Islet of Langerhans (tissue), 1 donor: Measurements from ENCODE around the gene ALPK1.
"Not testable (repeated sequence)": the region's sequence is repeated elsewhere in the genome, so short reads cannot be mapped to it uniquely, and the experiment has no call there.

Experiments used
- FAIRE-seq: peaks from one replicate; lab custom pipeline; 2011; peaks lifted over from hg19 to GRCh38; lab: Jason Lieb, UNC

ALPK1 gene

DNA sequence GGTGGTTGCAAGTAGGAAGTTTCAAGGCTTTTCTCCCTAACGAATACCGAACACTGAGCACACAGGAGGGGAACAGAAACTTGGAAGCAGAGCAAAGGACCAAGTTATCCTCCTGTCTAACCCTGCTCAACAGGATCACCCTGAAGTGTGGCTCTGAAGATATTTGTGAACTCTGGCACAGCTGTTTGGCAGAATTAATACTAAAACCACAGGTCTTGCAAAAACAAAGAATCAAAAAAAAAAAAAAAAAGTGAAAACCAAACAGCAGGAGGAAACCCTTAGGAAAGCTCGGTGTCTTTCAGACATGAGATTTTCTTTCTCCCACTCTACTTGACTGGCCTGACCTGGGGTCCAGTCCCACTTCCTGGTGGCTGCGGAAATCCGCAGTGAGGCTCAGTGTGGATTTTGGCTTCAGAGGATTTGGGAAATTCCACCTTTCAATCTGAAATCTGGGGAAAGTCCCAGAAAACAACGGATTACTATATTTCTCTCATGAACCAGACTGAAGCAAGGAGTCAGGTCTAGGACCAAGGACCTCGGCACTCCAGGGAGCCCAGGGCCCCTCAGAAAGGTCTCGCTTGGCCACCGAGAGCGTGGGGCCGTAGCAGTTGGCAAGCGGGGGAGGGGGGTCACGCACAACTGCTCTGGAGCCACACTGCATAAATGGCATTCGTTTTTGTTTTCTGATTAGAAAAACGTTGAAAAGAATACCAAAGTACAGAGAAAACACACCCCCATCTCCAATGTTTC is 12.3 kb upstream of the ALPK1 start:
- FAIRE-seq, result no peak

DNA sequence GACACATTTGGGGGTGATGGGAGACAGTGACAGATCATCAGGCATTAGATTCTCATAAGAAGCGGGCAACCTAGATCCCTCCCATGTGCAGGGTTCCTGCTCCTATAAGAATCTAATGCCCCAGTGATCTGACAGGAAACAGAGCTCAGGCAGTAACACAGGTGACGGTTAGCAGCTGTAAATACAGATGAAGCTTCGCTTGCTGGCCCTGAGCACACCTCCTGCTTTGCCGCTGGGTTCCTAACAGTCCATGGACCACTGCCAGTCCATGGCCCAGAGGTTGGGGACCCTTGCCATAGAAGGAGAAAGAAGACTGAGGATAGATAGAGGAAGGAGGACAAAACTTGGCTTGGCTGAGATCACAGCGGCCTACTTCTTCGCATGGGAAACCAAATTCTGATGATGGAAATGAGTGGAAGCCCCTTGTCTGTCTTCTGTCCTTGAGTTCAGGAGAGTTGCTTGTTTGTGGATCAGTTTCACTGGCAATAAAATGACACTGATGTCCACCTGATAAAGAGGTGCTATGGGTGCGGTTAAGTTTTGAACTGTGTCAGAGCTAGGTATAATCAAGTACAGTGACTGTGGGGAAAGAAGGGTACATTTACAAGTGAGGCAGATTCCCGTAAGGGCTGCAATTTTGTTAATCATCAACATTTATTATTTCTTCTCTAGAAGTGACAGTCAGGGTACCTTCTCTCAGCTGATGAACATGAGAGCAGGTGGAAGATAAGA is 9.7 kb upstream of the ALPK1 start:
- no peak for FAIRE-seq

DNA sequence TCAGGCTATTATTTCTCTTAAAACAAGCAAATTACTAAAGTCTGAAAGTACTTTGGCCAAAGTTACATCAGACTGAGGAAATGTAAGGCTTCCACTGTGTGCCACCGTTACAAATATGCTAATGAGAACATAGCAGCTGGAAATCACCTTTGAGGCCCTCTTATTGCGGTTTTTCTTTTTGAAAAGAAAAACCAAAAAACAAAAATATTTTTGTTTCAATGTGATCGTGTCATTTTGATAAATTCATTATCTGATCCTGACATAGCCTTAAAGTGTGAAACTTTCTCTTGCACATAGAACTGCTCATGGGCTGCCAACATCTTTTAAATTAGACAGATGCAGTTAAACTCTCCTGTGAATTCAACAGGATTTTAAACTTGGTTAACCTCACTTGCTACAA is 8.7 kb upstream of the ALPK1 start:
- FAIRE-seq, result no peak

DNA sequence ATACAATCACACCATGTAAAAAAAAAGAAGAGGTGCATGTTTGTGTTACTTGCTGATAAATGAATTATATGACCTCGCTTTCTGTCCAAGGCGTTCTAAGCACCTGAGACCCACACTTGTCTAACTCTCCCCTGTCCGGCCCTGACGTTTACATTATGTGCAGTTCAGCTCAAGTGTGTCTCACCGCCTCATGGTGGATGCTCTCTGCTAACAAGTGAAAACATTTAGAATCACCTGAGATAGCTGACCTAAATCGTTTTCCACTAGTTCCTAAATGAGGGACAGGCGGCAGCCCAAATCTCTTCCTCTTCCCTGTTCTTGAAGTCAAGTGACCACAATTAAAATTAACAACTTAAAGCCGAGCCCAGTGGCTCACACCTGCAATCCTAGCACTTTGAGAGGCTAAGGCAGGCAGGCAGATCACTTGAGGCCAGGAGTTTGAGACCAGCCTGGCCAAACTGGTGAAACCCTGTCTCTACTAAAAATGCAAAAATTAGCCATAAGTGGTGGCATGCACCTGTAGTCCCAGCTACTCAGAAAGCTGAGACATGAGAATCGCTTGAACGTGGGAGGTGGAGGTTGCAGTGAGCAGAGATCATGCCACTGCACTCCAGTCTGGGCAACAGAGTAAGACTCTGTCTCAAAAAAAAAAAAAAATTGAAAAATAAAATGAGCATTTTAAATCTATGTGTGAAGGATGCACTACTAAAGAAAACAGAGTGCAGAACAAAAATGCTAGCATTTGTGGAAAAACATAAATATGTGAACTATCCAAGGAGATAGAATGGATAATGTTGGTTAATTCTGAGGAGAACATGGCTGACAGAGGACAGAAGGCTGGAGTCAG is 7.5 kb upstream of the ALPK1 start:
- FAIRE-seq, result no peak

DNA sequence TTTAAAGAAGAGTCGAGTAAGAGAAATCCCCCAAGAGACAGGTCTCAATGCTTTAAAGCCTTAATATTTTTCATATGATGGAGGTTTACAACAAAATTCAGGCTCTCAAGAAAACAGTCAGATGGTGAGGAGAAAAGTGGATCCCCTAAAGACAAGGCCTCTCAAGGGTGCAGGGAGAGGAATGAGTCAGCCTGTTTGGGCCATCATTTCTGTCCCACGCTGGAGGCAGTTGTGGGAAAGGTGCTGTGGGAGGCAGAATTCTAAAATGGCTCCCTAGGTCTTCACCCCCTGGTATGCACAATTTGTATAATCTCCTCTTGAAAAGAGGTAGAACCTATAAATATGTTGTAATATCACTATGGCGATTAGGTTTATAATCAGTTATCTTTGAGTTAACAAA is 6.8 kb upstream of the ALPK1 start:
- no peak for FAIRE-seq

DNA sequence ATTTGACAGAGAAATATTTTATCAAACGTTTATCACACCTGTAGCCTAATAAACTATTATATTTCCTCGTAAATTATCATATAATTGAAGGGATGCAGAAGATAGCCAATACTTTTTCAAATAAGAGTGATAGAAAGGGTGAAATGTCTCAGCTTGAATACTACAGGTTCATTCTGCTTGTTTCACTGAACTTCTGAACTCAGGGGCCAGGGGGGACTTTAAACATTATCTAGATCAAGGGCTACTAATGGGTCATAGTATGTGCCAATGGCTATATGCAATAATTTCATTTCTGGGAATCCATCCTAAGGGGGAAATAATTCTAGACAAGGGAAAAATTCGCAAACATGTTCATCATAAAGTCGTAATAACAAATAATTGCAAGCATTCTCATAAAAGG is 2.6 kb downstream of the ALPK1 start:
- no peak for FAIRE-seq

DNA sequence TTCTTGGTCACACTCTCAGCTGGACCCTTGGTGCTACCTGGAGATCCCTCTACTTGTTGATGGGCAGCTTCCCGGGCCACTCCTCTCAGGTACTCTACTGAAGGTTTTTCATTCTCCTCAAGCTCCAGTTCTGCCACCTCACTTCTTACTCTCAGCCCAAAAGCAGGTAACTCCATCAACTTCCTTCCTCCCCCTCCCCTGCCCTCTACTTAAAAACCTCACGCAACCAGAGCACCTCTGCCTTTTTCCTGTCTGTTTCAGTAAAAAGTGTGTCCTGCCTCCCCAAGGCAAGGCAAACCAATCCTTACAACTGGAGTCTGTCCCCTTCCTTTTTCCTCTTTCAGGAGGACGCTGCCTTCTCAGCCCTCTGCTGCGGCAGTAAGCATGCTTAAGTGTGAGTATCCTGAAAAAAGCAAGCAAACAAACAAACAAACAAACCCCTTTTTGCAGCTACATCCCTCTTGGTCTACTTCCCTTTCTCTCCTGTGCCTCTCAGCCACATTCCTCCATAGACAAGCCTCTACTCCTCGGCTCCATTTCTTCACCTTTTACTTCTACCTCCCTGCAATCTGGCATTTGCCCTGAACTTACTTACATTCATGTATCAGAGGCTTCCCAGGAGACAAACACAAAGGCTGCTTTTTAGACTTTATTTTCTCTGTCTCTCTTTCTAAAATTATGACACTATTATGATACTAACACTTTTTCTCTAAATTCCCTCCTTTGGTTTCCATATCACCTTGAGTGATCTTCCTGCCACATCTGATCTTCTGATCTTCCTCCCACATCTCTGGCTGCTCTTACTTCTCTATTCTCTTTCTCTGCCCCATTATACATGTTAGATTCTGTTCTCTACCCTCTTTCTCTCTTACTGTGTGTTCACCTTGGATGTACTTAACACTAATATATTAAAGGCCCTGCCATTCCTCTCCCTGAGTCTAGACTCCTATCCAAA is 5.4 kb downstream of the ALPK1 start:
- FAIRE-seq, result no peak

DNA sequence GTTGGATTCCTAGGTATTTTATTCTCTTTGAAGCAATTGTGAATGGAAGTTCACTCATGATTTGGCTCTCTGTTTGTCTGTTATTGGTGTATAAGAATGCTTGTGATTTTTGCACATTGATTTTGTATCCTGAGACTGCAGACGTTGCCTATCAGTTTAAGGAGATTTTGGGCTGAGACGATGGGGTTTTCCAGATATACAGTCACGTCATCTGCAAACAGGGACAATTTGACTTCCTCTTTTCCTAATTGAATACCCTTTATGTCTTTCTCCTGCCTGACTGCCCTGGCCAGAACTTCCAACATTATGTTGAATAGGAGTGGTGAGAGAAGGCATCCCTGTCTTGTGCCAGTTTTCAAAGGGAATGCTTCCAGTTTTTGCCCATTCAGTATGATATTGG is 8.3 kb downstream of the ALPK1 start:
- FAIRE-seq, result not testable (repeated sequence)

DNA sequence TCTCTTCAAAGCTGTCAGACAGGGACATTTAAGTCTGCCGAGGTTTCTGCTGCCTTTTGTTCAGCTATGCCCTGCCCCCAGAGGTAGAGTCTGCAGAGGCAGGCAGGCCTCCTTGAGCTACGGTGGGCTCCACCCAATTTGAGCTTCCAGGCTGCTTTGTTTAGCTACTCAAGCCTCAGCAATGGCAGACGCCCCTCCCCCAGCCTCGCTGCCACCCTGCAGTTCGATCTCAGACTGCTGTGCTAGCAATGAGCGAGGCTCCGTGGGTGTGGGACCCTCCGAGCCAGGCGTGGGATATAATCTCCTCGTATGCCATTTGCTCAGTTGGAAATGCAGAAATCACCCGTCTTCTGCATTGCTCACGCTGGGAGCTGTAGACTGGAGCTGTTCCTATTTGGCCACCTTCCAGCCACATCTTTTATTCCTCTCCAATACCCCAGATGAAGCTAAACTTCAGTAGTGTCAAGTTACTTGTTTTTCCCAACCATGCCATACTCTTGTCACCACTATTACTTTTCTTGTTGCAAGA is 12.2 kb downstream of the ALPK1 start:
- not testable (repeated sequence) for FAIRE-seq

DNA sequence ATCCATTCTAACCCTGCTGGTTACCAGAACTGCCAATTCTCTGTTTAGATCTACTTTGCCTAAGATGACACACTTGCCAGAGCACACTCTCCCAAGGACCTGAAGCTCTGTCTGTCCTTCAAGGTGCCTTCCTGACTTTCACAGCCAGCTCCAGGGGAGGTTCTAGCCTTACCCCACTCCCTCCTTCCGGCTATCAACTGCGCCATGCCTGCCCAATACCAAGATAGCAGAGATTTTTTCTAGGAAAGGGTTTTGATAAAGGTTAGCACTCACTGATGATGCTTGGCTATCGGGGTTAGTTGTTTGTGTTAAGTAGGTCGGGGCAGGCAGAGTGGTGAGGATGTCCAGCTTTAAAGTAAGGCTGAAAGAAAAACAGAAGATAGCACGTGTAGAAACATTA is 14.3 kb downstream of the ALPK1 start:
- FAIRE-seq, result no peak

DNA sequence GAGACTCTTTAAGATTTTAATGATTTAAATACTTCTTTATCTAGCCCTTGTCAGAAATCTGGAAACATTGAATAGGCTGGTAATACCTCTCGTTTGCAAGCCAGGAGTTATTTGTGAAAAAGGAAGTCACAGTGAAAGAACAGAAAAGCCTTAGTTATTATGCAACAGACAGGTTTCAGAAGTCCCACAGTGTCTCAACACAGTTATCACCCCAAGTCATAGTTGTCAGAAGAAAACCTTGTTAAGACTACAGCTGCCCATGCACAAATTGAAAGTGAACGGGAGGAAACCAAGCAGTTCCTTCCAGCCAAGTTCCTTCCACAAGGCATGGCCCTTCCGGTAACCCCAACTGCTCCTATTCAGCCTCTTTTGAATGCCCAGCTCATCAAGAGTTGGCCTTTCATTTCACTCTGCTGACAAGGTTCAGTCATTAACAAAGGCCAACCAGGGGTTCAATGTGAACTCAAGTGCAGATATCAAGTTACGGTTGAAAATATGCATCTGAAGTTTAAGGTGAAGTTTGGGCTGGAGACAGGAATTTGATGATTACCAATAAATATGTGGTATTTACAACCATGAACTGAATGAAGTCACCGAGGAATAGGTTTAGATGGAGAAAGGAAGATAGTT is 15.6 kb downstream of the ALPK1 start:
- no peak for FAIRE-seq

DNA sequence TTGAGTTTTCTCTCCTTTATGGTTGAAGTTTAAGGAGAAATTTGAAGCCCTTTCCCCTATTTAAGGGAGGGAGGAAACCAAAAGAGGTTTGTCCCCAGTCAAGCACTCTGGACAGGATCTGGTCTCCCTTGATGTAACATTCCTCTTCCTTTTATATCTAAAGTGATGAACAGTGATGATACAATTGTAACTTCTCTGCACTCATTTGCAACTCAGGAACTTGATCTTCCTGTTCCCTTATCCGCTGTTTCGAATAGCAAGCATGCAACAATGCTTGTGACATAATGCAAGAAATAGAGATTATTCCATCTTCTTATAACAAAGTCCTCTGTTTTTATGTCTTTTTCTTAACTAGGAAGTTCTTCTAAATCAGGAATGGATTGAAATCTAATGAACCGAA is 18.3 kb downstream of the ALPK1 start:
- FAIRE-seq, result no peak

DNA sequence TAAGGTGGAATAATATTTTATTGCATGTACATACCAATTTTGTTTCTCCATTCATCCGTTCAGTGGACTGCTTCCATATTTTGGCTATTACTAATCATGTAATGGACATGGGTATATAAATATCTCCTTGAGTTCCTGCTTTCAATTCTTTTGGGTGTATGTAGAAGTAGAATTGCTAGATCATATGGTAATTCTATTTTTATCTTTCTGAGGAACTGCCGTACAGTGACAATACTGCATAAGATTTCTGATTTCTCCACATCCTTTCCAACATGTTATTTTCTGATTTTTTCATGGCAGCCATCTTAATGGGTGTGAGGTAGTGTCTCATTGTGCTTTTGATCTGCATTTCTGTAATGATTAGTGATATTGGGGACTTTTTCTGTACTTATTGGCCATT is 19.2 kb downstream of the ALPK1 start:
- no peak for FAIRE-seq

DNA sequence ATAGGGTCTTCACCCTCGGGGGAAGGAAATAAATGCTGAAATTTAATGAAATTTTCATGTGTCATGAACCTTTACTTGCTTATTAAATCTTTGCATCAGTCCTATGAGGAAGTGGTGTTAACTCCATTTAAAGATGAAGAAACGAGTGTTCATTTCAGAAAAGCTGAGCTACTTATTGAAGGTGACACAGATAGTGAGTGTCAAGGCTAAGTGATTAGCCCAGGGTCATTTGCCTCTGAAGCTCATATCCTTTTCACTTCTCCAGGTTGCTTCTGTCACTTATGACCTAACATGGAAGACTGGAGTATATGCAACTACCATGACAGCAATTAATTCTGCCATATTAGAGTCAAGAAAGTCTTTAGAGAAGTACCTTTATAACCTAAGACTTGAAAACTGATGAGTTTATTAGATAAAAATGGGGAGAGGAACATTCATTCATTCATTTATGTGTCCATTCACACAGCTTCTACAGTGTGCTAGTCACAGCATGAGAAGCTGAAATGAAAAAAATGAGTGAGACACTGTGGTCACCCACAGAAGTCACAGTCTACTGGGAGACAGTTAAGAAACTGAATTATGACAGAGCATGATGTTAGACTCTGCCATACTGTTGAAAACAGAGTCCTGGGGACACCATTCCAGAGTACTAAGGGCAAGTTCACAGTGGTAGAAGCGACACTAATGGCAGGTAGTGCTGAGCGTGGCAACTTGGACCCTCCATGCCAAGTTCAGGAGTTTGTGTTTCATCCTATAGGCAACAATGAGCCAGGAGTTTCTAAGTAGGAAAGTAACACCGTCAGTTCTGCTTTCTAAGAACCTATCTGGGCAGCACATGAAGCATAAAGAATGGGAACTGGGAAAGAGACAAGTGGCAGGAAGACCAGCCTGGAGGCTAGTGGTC is 21.3 kb downstream of the ALPK1 start:
- no peak for FAIRE-seq

DNA sequence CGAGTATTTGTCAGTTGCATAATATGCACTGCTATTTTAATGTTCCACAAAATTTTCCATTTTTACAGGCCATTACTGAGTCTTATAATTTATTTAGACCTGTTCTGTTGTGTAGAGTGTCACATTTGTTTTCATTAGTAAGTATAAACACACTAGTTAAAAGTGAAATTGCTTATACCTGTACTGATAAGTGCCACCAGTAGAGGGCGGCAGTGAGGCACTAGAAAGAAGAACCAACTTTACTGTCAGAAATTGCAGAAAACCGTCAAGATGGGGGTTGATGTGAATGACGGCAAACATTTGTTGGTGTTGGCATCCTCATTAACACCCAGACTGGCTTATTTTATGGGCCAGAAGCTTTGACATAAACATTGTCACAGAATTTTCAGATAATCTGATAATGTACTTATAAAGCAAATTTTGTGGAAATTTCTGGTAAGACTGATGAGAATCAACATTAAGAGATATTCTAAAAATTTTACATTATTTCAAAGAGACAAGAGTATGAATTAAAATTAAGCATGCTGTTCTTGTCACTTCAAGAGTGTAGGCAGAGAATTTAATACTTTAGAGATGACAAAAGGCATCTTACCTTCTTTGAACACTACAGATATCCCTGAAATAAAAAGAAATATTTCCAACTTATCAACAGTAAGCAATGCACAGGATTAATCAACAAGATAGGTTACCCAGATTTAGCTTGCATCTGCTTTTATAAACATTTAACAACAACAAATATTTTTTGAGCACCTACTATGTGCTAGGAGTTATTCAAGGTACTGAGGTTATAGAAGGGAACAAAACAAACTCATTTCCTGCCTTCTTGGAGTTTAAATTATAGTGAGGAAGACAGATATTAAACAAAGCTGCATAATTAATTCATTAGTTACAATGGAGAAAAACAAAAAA is 24.9 kb downstream of the ALPK1 start:
- FAIRE-seq, result peak; percentile 91

DNA sequence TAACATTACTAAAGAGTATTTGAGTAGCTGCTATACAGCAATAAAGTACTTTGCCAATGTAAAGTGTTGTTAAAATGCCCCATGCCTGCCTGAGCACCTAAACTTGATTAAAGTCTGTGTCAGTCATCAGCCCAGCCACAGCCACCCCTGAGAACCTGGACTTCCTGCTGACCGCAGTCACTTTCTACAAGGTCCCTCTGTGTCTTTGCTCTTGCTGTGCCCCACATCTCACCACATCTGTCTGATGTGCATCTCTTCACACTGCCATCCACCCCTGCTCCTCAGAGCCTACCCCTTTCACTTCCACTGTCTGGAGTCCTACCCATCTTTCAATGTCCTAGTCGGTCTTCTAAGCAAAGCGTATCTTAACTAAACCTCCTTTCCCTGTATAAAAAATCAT is 25.7 kb downstream of the ALPK1 start:
- no peak for FAIRE-seq

DNA sequence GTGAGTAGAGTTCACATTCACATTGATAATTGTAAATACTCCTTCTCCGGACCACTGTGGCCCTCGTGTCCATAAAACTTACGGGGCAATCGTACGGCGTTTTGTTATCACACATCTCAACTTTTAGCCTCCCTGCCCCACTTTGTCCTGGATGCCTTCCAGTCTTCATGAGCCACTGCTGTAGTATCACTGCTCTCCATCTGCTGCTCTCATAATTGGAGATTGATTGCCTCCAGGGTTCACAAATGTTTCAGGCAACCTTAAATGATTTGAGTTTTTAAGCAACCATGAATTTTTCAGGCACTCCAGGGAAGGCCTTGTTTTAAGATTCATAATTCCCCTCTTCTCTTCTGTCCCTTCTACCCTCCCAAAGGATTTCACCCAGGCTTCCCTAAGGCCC is 28.4 kb downstream of the ALPK1 start:
- no peak for FAIRE-seq

DNA sequence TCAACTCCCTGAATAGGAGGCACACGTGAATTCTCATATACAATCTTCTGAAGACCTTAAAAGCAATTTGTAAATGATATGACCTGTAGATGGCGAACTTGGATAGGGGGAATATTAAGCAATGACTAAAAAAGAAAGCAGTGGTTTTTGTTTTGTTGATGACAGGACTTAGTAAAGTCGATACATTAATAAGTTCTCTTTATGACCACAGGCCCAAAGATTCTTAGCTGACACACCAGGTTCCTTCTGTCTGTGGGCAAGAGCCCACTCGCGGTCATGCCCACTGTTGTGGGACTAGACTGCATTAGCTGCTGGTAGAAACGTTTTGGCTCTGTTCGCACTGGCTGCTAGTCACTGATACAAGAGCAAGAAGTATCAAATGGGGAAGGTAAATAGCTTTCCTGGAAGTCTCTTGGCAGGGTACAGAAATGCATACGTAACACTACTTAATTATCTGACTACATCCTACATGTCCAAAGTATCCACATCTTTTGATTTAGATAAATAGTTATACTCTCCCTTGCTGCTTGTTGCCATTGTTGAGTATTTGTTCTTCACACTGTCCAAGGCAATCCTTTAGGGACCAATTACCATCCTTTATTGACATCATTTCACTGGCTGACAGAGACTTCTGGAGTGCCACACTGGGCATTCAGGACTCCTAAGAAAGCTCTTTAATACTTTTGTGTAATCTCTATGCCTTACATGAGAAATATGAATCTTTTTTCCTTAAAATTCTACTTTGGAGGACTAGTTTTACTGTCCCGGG is 31.0 kb downstream of the ALPK1 start:
- FAIRE-seq, result peak; percentile 79
